Neutrophil (primary cell): ENCODE results near the gene ARF5.

Experiments used
- H3K27ac ChIP-seq: fragments of 200-600 bp; sonication (generic); 2 replicates; pipeline ENCODE4 v1.5.1; 2016; ENCODE audit warnings: mild to moderate bottlenecking, moderate library complexity
- H3K27me3 ChIP-seq: fragments of 200-600 bp; sonication (generic); 2 replicates; pipeline ENCODE4 v1.6.0; 2016; ENCODE audit warnings: mild to moderate bottlenecking
- H3K36me3 ChIP-seq: fragments of 200-600 bp; sonication (generic); 2 replicates; pipeline ENCODE4 v1.5.1; 2017
- H3K4me1 ChIP-seq, 2 experiments: fragments of 200-600 bp in 1 of 2; sonication (generic) in 1 of 2; 1 replicate in 1 of 2; 2 replicates in 1 of 2; pipeline versions ENCODE4 v1.5.1 to v1.6.1; 2013 to 2016; ENCODE audit warnings: low read depth in 1 of 2, low read length in 1 of 2, mild to moderate bottlenecking in 1 of 2, moderate library complexity in 1 of 2; ENCODE audit not compliant: control insufficient read depth in 1 of 2, insufficient read depth in 1 of 2
- H3K4me3 ChIP-seq, 2 experiments: fragments of 200-600 bp in 1 of 2; sonication (generic) in 1 of 2; 1 replicate in 1 of 2; 2 replicates in 1 of 2; pipeline ENCODE4 v1.5.1; 2013 to 2016; ENCODE audit warnings: low read depth in 1 of 2, low read length in 1 of 2, mild to moderate bottlenecking in 1 of 2, moderate library complexity in 1 of 2
- H3K9me3 ChIP-seq: fragments of 200-600 bp; sonication (generic); 2 replicates; pipeline ENCODE4 v1.5.1; 2016
- CTCF ChIP-seq: fragments of 200-600 bp; sonication (generic); IDR thresholded peaks from 2 replicates; pipeline ENCODE4 v1.5.1; 2016; ENCODE audit warnings: antibody characterized with exemption

ARF5 gene

GRCh38 chr7:127618042-127618441, 29.8 kb downstream of the ARF5 start, which contains the start of gene PAX4:
PAX4 (minus strand) TSS chr7:127618142; CDS start chr7:127615928, 2,214 bp downstream.
- Histone ChIP-seq H3K9me3 (no peaks in the 10 kb centered on the region), H3K27me3 (peaks cover 98% of the 10 kb centered on the region), H3K36me3 (no peaks in the 10 kb centered on the region), H3K4me3 (no peak within 1 kb of the TSS), H3K4me1 (no peaks in the 10 kb centered on the region), H3K27ac (no peak within 1 kb of the TSS)
- TF ChIP-seq CTCF: no peak

- Histone ChIP-seq H3K4me1 (no peaks in the 10 kb centered on the region), H3K4me3 (no peak overlapping the region), H3K9me3 (no peaks in the 10 kb centered on the region), H3K36me3 (no peaks in the 10 kb centered on the region), H3K27me3 (peaks cover 100% of the 10 kb centered on the region), H3K27ac (no peak overlapping the region)
- no peak for TF ChIP-seq CTCF
These were observed 30.6 kb downstream of the ARF5 start for GRCh38 chr7:127618775-127619174.

- no peaks in the 10 kb centered on the region for H3K4me1 ChIP-seq
- H3K4me3 ChIP-seq: no peak overlapping the region
- TF ChIP-seq CTCF: no peak
- H3K27ac ChIP-seq: no peak overlapping the region
- H3K27me3 ChIP-seq: peaks cover 98% of the 10 kb centered on the region
- no peaks in the 10 kb centered on the region for H3K36me3 ChIP-seq
- no peaks in the 10 kb centered on the region for H3K9me3 ChIP-seq
These were observed 31.6 kb downstream of the ARF5 start for GRCh38 chr7:127619681-127620405.

GRCh38 chr7:127620406-127621233, 32.4 kb downstream of the ARF5 start:
- Histone ChIP-seq H3K36me3 (no peaks in the 10 kb centered on the region), H3K27ac (no peak overlapping the region), H3K27me3 (peaks cover 97% of the 10 kb centered on the region), H3K9me3 (no peaks in the 10 kb centered on the region), H3K4me3 (no peak overlapping the region), H3K4me1 (no peaks in the 10 kb centered on the region)
- no peak for TF ChIP-seq CTCF

- no peak overlapping the region for H3K27ac ChIP-seq
- no peaks in the 10 kb centered on the region for H3K9me3 ChIP-seq
- TF ChIP-seq CTCF: no peak
- H3K4me3 ChIP-seq: no peak overlapping the region
- H3K27me3 ChIP-seq: peaks cover 49% of the 10 kb centered on the region
- H3K36me3 ChIP-seq: no peaks in the 10 kb centered on the region
- H3K4me1 ChIP-seq: no peaks in the 10 kb centered on the region
These were observed 37.1 kb downstream of the ARF5 start for GRCh38 chr7:127625331-127625730.
